NAMALWA (cell line): ENCODE results near the gene FNTB.

Experiments used
- DNase-seq: peaks from one replicate; pipeline ENCODE4 v3.0.0-alpha.2; 2015; ENCODE audit warnings: low spot score

FNTB gene

GRCh38 chr14:65052832-65053231 lies 66.1 kb downstream of the FNTB start:
- DNase-seq = no peak

GRCh38 chr14:65053466-65053865 lies 66.8 kb downstream of the FNTB start:
- no peak for DNase-seq

- DNase-seq = no peak
These were observed 67.9 kb downstream of the FNTB start for GRCh38 chr14:65054471-65055085.

- DNase-seq = no peak
These were observed 71.0 kb downstream of the FNTB start for GRCh38 chr14:65057695-65058094.

- no peak for DNase-seq
These were observed 75.7 kb downstream of the FNTB start for GRCh38 chr14:65062096-65063075.

GRCh38 chr14:65065719-65066118 lies 79.0 kb downstream of the FNTB start:
- DNase-seq = no peak

GRCh38 chr14:65069874-65070413 lies 83.2 kb downstream of the FNTB start:
- DNase-seq = no peak

- DNase-seq = peak; percentile 13
These were observed 83.8 kb downstream of the FNTB start for GRCh38 chr14:65070471-65070976.

GRCh38 chr14:65071544-65071943 lies 84.8 kb downstream of the FNTB start:
- no peak for DNase-seq

GRCh38 chr14:65072256-65072655 lies 85.6 kb downstream of the FNTB start:
- DNase-seq = no peak

- no peak for DNase-seq
These were observed 86.2 kb downstream of the FNTB start for GRCh38 chr14:65072937-65073336.

- DNase-seq = no peak
These were observed 87.0 kb downstream of the FNTB start for GRCh38 chr14:65073605-65074201.

- peak; percentile 3 for DNase-seq
These were observed 87.9 kb downstream of the FNTB start for GRCh38 chr14:65074449-65075150.

GRCh38 chr14:65075628-65076325 lies 89.1 kb downstream of the FNTB start:
- DNase-seq = no peak

GRCh38 chr14:65077318-65077717 lies 90.6 kb downstream of the FNTB start:
- DNase-seq = no peak

- DNase-seq = no peak
These were observed 92.5 kb downstream of the FNTB start for GRCh38 chr14:65079201-65079600.

- DNase-seq = no peak
These were observed 93.1 kb downstream of the FNTB start for GRCh38 chr14:65079768-65080167.

- no peak for DNase-seq
These were observed 94.5 kb downstream of the FNTB start for GRCh38 chr14:65080960-65081747.

GRCh38 chr14:65082930-65083329 lies 96.2 kb downstream of the FNTB start:
- no peak for DNase-seq
